ENCODE results near the gene DYNC1I1. TPM values are rescaled to one million over a fixed set of nuclear protein-coding genes. Genes with fewer than 3 reads are reported as not detected.

The DYNC1I1 gene
- total and polyA plus RNA-seq, 8 donors = 1.6 to 16.0 (median 9.6) TPM

- no peaks in the 10 kb centered on the region for H3K27me3 ChIP-seq
- no peak overlapping the region for H3K4me3 ChIP-seq
- no peak overlapping the region for H3K27ac ChIP-seq
- ATAC-seq = no peak
- DNase-seq = no peak
- intact Hi-C loops (cut with DNase I) = no loop called here
- no peaks in the 10 kb centered on the region for H3K9me3 ChIP-seq
- no peaks in the 10 kb centered on the region for H3K36me3 ChIP-seq
- H3K4me1 ChIP-seq = no peaks in the 10 kb centered on the region
- TF ChIP-seq CTCF (IDR thresholded peaks at IDR 0.05) = no peak
These were observed 185.2 kb downstream of the DYNC1I1 start for GRCh38 chr7:95957510-95957909.

GRCh38 chr7:95960706-95961244 lies 188.4 kb downstream of the DYNC1I1 start:
- TF ChIP-seq CTCF (IDR thresholded peaks at IDR 0.05) = no peak
- no peak overlapping the region for H3K4me3 ChIP-seq
- H3K36me3 ChIP-seq = no peaks in the 10 kb centered on the region
- ATAC-seq = no peak
- no peaks in the 10 kb centered on the region for H3K4me1 ChIP-seq
- H3K27me3 ChIP-seq = no peaks in the 10 kb centered on the region
- intact Hi-C loops (cut with DNase I) = no loop called here
- no peak overlapping the region for H3K27ac ChIP-seq
- DNase-seq = no peak
- H3K9me3 ChIP-seq = peaks cover 0 to 3% of the 10 kb centered on the region in 2 donors

- Histone ChIP-seq H3K27ac (no peak overlapping the region), H3K9me3 (peaks cover 0 to 3% of the 10 kb centered on the region in 2 donors), H3K27me3 (no peaks in the 10 kb centered on the region), H3K4me3 (no peak overlapping the region), H3K36me3 (no peaks in the 10 kb centered on the region), H3K4me1 (no peaks in the 10 kb centered on the region)
- no peak for TF ChIP-seq CTCF (IDR thresholded peaks at IDR 0.05)
- ATAC-seq = no peak
- intact Hi-C loops (cut with DNase I) = no loop called here
- no peak for DNase-seq
These were observed 191.2 kb downstream of the DYNC1I1 start for GRCh38 chr7:95963446-95963990.

GRCh38 chr7:95971716-95972115 lies 199.4 kb downstream of the DYNC1I1 start:
- ATAC-seq (no peak), DNase-seq (no peak)
- H3K27me3 ChIP-seq = no peaks in the 10 kb centered on the region
- no peaks in the 10 kb centered on the region for H3K36me3 ChIP-seq
- no peaks in the 10 kb centered on the region for H3K9me3 ChIP-seq
- H3K27ac ChIP-seq = no peak overlapping the region
- intact Hi-C loops (cut with DNase I) = no loop called here
- H3K4me1 ChIP-seq = no peaks in the 10 kb centered on the region
- no peak for TF ChIP-seq CTCF (IDR thresholded peaks at IDR 0.05)
- no peak overlapping the region for H3K4me3 ChIP-seq

GRCh38 chr7:95972523-95972922 lies 200.2 kb downstream of the DYNC1I1 start:
- H3K36me3 ChIP-seq = no peaks in the 10 kb centered on the region
- no peaks in the 10 kb centered on the region for H3K9me3 ChIP-seq
- no peaks in the 10 kb centered on the region for H3K4me1 ChIP-seq
- DNase-seq (no peak), ATAC-seq (no peak)
- intact Hi-C loops (cut with DNase I) = no loop called here
- TF ChIP-seq CTCF (IDR thresholded peaks at IDR 0.05) = no peak
- H3K4me3 ChIP-seq = no peak overlapping the region
- no peak overlapping the region for H3K27ac ChIP-seq
- no peaks in the 10 kb centered on the region for H3K27me3 ChIP-seq
